ENCODE results near the gene MRPL14.

MRPL14 gene

DNA sequence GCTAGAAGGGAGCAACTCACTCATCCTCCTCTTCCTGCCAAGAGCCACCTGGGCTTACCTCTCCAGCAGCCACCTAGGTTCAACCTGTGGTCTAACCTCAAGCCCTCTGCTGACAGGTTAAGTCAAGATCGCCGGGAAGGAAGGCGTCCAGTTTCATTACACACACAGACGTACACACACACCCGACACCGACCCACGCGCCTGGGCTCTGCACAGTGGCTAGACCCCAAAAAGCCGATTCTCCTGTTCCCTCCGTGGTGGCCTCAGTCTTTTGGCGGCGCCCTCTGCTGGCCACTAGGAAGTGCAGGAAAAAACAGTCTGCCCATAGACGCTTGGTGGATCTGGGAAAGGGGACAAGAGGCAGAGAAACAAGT, 52.8 kb downstream of the MRPL14 start:
- TF ChIP-seq ZNF565 (CRISPR knock-in tag; conservative IDR thresholded peaks at IDR 0.05; ENCODE audit: low read depth) = no peak
- TF ChIP-seq ZFP3 (CRISPR knock-in tag; IDR thresholded peaks at IDR 0.05) = no peak
- no peak for TF ChIP-seq ESRRG (CRISPR knock-in tag; IDR thresholded peaks at IDR 0.05)
- TF ChIP-seq, protein P1, sequence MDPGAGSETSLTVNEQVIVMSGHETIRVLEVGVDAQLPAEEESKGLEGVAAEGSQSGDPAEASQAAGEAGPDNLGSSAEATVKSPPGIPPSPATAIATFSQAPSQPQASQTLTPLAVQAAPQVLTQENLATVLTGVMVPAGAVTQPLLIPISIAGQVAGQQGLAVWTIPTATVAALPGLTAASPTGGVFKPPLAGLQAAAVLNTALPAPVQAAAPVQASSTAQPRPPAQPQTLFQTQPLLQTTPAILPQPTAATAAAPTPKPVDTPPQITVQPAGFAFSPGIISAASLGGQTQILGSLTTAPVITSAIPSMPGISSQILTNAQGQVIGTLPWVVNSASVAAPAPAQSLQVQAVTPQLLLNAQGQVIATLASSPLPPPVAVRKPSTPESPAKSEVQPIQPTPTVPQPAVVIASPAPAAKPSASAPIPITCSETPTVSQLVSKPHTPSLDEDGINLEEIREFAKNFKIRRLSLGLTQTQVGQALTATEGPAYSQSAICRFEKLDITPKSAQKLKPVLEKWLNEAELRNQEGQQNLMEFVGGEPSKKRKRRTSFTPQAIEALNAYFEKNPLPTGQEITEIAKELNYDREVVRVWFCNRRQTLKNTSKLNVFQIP (CRISPR knock-in tag; IDR thresholded peaks at IDR 0.05; ENCODE audit: borderline replicate concordance, low read depth) = no peak
- TF ChIP-seq OSR1 (CRISPR knock-in tag; IDR thresholded peaks at IDR 0.05) = no peak
- TF ChIP-seq ZFP30 (CRISPR knock-in tag; IDR thresholded peaks at IDR 0.05) = no peak
- TF ChIP-seq, protein P2, sequence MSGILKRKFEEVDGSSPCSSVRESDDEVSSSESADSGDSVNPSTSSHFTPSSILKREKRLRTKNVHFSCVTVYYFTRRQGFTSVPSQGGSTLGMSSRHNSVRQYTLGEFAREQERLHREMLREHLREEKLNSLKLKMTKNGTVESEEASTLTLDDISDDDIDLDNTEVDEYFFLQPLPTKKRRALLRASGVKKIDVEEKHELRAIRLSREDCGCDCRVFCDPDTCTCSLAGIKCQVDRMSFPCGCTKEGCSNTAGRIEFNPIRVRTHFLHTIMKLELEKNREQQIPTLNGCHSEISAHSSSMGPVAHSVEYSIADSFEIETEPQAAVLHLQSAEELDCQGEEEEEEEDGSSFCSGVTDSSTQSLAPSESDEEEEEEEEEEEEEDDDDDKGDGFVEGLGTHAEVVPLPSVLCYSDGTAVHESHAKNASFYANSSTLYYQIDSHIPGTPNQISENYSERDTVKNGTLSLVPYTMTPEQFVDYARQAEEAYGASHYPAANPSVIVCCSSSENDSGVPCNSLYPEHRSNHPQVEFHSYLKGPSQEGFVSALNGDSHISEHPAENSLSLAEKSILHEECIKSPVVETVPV (CRISPR knock-in tag; IDR thresholded peaks at IDR 0.05) = no peak
- no peak for TF ChIP-seq PPARA (CRISPR knock-in tag; IDR thresholded peaks at IDR 0.05; ENCODE audit: borderline replicate concordance)
- no peak for TF ChIP-seq BACH2 (CRISPR knock-in tag; IDR thresholded peaks at IDR 0.05; ENCODE audit: borderline replicate concordance)
- no peak for TF ChIP-seq ZNF8 (CRISPR knock-in tag; IDR thresholded peaks at IDR 0.05)
- TF ChIP-seq ARNTL (CRISPR knock-in tag; IDR thresholded peaks at IDR 0.05; ENCODE audit: borderline replicate concordance, low read depth) = no peak
- no peak for TF ChIP-seq ZC3H10 (CRISPR knock-in tag; IDR thresholded peaks at IDR 0.05)
- TF ChIP-seq TSHZ2 (CRISPR knock-in tag; IDR thresholded peaks at IDR 0.05) = no peak
- no peak for TF ChIP-seq CSDC2 (CRISPR knock-in tag; IDR thresholded peaks at IDR 0.05)
- no peak for TF ChIP-seq CREB5 (CRISPR knock-in tag; IDR thresholded peaks at IDR 0.05; ENCODE audit: low read depth)
- ATAC-seq = peak; percentile 82

DNA sequence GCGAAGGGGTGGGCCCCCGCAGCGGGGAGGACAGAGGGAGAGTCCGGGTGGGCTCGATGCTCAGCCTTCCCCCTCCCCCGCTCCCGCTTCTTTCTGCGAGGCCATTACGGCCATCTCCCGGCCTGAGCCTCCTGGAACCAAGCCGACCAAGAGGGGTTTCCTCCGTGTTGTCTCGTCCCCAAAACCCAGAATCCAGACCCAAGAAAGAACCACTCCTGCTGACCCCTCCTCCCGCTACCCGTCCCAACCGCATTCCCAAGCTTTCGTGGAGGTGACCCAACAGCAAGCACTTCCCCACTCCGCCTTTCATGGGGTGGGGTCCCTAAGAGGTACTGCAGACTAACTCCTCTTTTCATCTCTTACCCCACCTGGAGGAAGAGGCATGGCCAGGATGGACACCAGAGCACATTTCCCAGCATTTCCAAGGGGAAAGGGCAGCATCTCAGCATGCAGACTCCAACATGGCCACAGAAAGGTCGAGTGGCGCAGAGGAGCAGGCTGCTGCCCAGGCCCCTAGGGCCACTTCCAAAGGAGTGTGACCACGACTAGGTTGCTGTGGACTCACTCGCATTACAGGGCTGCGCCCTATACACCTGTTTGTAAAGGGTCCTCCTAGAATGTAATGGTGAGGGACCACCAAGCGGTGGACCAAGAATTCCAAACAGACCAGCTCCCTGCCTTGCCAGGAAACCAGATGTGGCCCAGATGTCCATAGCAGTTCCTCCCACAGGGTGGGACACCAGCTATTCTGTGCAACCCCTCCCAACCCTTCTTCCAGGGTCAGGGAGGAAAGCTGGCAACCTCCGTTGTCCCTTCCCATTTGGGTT, 53.4 kb downstream of the MRPL14 start:
- TF ChIP-seq ZNF565 (CRISPR knock-in tag; conservative IDR thresholded peaks at IDR 0.05; ENCODE audit: low read depth) (no peak), RARB (CRISPR knock-in tag; IDR thresholded peaks at IDR 0.05) (no peak), ESRRG (CRISPR knock-in tag; IDR thresholded peaks at IDR 0.05) (no peak), ZFP3 (CRISPR knock-in tag; IDR thresholded peaks at IDR 0.05) (no peak), ZFP30 (CRISPR knock-in tag; IDR thresholded peaks at IDR 0.05) (no peak), CSDC2 (CRISPR knock-in tag; IDR thresholded peaks at IDR 0.05) (no peak), TSHZ2 (CRISPR knock-in tag; IDR thresholded peaks at IDR 0.05) (no peak), PPARA (CRISPR knock-in tag; IDR thresholded peaks at IDR 0.05; ENCODE audit: borderline replicate concordance) (no peak), ARNTL (CRISPR knock-in tag; IDR thresholded peaks at IDR 0.05; ENCODE audit: borderline replicate concordance, low read depth) (no peak), ISL1 (CRISPR knock-in tag; IDR thresholded peaks at IDR 0.05) (no peak), BACH2 (CRISPR knock-in tag; IDR thresholded peaks at IDR 0.05; ENCODE audit: borderline replicate concordance) (no peak), PATZ1 (CRISPR knock-in tag; IDR thresholded peaks at IDR 0.05; ENCODE audit: borderline replicate concordance) (no peak), ZNF70 (CRISPR knock-in tag; IDR thresholded peaks at IDR 0.05) (no peak), GLIS3 (CRISPR knock-in tag; IDR thresholded peaks at IDR 0.05) (no peak), TOX (CRISPR knock-in tag; IDR thresholded peaks at IDR 0.05; ENCODE audit: borderline replicate concordance) (no peak), CREB5 (CRISPR knock-in tag; IDR thresholded peaks at IDR 0.05; ENCODE audit: low read depth) (no peak), ZNF8 (CRISPR knock-in tag; IDR thresholded peaks at IDR 0.05) (no peak), TCF4 (CRISPR knock-in tag; IDR thresholded peaks at IDR 0.05; ENCODE audit: borderline replicate concordance) (no peak)
- TF ChIP-seq, protein P1 (CRISPR knock-in tag; IDR thresholded peaks at IDR 0.05; ENCODE audit: borderline replicate concordance, low read depth) = no peak
- ATAC-seq = peak; percentile 35
